ENCODE data around the gene XIST.

- TF ChIP-seq JUND (IDR thresholded peaks at IDR 0.05) (no peak), POLR2A (IDR thresholded peaks at IDR 0.05; ENCODE audit: borderline replicate concordance, extremely low read depth, insufficient read depth, insufficient read length) (no peak), CTCF (IDR thresholded peaks at IDR 0.05 in 2 of 3, conservative IDR thresholded peaks at IDR 0.05 in 1 of 3; ENCODE audit: borderline replicate concordance in 1 of 3, insufficient read depth in 1 of 3, low read depth in 2 of 3, low read length in 2 of 3) (no peak), CEBPB (IDR thresholded peaks at IDR 0.05; ENCODE audit: low read depth) (no peak)
Measured at GRCh38 chrX:73830489-73831414, 21.8 kb downstream of the XIST start.

All from HCT116 (cell line).